GM19455 (cell line): Measurements from ENCODE around the gene SEPTIN2.
"Not testable (repeated sequence)": the region's sequence is repeated elsewhere in the genome, so short reads cannot be mapped to it uniquely, and the experiment has no call there.

Experiments used
- ATAC-seq: cut with Tn5 transposase; IDR thresholded peaks from one replicate; pipeline ENCODE4 v1.9.1; 2021; ENCODE audit not compliant: unreplicated experiment

Gene SEPTIN2

GRCh38 chr2:241350530-241350877 lies 34.8 kb downstream of the SEPTIN2 start:
- no peak for ATAC-seq

GRCh38 chr2:241350878-241351639 lies 35.3 kb downstream of the SEPTIN2 start:
- ATAC-seq, result no peak

- no peak for ATAC-seq
These were observed 35.9 kb downstream of the SEPTIN2 start for GRCh38 chr2:241351640-241352031.

GRCh38 chr2:241352227-241352626 lies 36.5 kb downstream of the SEPTIN2 start:
- ATAC-seq, result no peak

GRCh38 chr2:241354668-241355658 lies 39.2 kb downstream of the SEPTIN2 start:
- no peak for ATAC-seq

- peak; percentile 82 for ATAC-seq
These were observed 40.5 kb downstream of the SEPTIN2 start, which contains the start of gene FARP2 for GRCh38 chr2:241355983-241356870. TSS of gene FARP2 (plus strand) at chr2:241356285. CDS start at chr2:241373108, 16,823 bp downstream.

- no peak for ATAC-seq
These were observed 41.1 kb downstream of the SEPTIN2 start for GRCh38 chr2:241356871-241357260.

- no peak for ATAC-seq
These were observed 41.8 kb downstream of the SEPTIN2 start for GRCh38 chr2:241357531-241357930.

GRCh38 chr2:241358470-241358869 lies 42.7 kb downstream of the SEPTIN2 start:
- peak; percentile 36 for ATAC-seq

- no peak for ATAC-seq
These were observed 43.8 kb downstream of the SEPTIN2 start for GRCh38 chr2:241359481-241360045.

- no peak for ATAC-seq
These were observed 47.7 kb downstream of the SEPTIN2 start for GRCh38 chr2:241363426-241363825.

GRCh38 chr2:241364781-241365180 lies 49.1 kb downstream of the SEPTIN2 start:
- no peak for ATAC-seq

- no peak for ATAC-seq
These were observed 51.0 kb downstream of the SEPTIN2 start for GRCh38 chr2:241366678-241367077.

GRCh38 chr2:241368643-241369042 lies 52.9 kb downstream of the SEPTIN2 start:
- no peak for ATAC-seq

- no peak for ATAC-seq
These were observed 56.8 kb downstream of the SEPTIN2 start for GRCh38 chr2:241372361-241372992.

GRCh38 chr2:241373446-241373845 lies 57.7 kb downstream of the SEPTIN2 start:
- ATAC-seq, result no peak

GRCh38 chr2:241373906-241374305 lies 58.2 kb downstream of the SEPTIN2 start:
- ATAC-seq, result not testable (repeated sequence)

GRCh38 chr2:241375300-241375699 lies 59.6 kb downstream of the SEPTIN2 start:
- ATAC-seq, result no peak

- no peak for ATAC-seq
These were observed 61.1 kb downstream of the SEPTIN2 start for GRCh38 chr2:241376808-241377207.

- no peak for ATAC-seq
These were observed 63.1 kb downstream of the SEPTIN2 start for GRCh38 chr2:241378816-241379215.
